NCI-H82 treated with DMSO at 0.1 percent for 48 hours (cell line): ENCODE measurements around the gene SLC29A3.
A peak's percentile ranks its signal among the peaks of the same experiment; 100 is the strongest.
"Not testable (repeated sequence)": the region's sequence is repeated elsewhere in the genome, so short reads cannot be mapped to it uniquely, and the experiment has no call there.

Experiments
- DNase-seq: peaks from one replicate; lab custom pipeline; 2025; ENCODE audit not compliant: unreplicated experiment; lab: John Stamatoyannopoulos, UW

Gene SLC29A3

DNA sequence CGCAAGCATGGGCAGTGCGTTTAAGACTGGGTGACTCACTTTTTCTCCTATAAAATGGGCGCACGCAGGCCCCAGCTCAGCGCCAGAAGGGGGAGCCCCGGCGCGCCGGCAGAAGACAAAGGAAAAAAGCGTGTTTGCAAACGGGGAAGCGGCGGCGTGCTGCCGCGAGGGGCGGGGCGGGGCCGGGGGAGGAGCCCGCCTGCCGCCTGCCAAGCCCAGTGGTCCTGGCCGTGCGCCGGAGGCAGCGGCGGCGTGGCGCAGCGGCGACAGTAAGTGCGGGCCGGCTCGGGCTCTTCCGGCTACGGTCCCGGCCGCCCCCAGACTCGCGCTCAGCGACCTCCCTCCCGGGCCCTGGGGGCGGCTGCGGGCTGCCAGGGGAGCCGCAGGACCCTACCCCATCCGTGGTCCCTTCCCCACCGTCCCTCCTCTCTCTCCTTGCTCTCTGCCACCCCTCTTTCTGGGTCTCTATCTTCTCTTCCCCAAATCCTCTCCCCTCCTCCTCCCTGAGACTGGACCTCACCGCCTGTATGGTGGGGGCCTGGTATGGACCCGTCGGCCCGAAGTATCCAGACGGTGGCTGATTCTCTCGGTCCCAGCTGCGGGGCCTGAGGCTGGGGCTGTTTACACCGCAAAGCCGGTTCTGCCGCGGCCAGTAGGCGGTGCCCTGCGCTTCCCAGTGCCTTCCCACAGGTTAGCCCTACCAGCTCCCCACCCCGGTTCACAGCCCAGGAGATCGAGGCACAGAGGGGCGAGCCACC lies at the start of gene SLC29A3:
Gene SLC29A3 (plus strand): TSS at position 218 of the 758 bp plus-strand sequence. CDS start 51 bp downstream, at position 269.
- DNase-seq: peak; percentile 48

GRCh38 chr10:71269301-71270288 lies 49.5 kb upstream of the SLC29A3 start:
- DNase-seq: no peak

DNA sequence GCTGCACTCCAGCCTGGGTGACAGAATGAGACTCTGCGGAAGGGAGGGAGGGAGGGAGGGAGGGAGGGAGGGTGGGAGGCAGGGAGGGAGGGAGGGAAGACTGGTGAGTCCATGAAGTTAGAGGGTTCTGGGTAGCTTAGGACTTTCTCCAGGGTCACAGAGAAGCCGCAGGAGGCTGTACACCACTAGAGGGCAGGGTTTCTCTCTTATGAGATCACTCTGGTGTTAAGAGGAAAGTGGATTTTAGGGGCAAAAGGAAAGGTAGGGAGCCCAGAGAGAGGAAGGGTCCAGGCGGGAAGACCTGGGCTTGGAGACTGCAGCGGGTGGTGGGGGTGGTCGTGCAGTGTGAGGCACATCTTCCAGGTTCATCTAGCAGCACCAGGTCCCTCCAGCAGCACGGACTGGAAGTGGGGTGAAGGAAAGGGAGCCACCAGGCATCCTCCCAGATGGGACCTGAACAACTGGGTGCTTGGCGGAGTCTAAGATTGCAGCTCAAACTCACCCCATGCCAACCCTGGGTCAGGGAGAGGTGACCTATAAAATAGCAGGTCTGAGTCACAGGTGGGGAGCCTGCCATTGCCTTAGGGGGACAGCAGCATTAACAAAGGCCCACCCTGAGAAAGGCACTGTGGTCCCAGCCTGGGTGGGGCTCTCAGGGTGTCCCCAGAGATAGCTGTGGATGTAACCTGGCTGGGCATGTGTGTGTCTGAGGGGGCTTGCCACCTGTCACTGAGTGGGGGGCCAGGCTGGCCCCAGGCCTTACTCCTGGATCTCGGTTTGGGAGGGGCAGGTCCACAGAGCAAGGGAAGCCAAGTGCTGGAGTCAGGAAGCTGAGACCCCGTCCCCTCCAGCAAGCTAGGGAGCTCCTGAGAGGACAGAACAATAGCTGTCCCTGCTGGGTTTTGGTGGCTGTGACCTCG lies 48.5 kb upstream of the SLC29A3 start:
- peak; percentile 40 for DNase-seq

DNA sequence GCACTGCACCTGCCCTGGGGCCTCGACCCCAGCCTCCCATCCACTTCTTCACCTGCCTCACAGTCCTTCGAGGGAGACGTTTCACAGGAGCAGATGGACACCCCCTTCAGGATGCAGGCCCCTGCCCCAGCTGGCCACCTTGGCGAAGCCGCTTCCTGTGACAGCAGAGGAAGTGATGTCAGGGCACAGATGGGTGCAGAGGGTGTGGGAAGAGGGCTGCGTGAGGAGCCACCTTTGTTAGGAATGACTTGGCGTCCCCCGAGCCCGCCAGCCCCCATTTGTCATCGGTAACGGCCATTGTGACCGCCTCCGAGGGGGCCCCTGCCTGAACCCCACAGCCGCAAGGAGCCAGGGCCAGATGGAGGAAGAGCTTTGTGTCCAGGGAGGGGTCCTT lies 47.4 kb upstream of the SLC29A3 start:
- DNase-seq: no peak

- DNase-seq: no peak
Measured at GRCh38 chr10:71272056-71272771, 46.8 kb upstream of the SLC29A3 start.

- DNase-seq: not testable (repeated sequence)
Measured at GRCh38 chr10:71272974-71273373, 46.1 kb upstream of the SLC29A3 start.

GRCh38 chr10:71273506-71273905 lies 45.6 kb upstream of the SLC29A3 start:
- no peak for DNase-seq

DNA sequence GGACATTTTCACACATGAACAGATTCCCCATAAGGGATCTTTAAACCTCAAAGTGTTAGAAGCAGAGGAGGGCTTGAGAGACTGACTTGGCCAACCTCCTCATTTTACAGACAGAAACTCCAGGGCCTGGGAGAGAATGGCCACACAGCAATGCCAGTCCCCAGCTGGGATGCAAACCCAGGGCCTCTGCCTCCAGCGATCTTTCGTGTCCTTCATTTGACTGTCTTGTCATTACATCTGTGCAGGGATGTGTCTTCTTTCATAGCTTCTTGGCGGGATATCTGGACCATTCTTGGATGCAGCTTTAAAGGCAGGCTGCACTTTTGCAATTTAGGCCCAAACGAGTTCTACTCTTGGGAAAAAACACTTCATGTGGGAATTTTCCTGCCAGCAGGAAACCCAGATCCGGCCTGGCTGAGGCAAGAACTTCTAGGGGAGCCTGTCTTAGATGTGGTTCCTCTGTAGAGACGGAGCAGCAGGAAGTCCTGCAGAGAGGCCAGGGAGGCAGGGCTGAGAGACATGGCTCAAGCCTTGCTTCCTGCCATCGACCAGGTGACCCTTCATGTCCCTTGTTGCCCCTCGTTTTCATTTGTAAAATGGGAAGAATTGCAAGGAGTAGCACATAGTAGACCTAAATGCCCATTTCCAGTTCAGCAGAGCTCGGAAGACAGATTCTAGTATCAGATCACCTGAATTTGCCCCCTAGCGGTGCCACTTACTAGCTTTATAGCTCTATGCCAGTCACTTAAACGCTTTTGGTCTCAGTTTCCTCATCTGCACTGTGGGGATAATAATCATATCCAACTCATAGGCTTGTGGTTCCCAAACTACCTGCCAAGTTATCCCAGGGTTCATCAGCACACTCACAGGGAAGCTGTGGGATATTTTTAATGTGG lies 43.9 kb upstream of the SLC29A3 start:
- DNase-seq: no peak

- no peak for DNase-seq
Measured at GRCh38 chr10:71276873-71277272, 42.2 kb upstream of the SLC29A3 start.

- DNase-seq: no peak
Measured at GRCh38 chr10:71277914-71278665, 41.0 kb upstream of the SLC29A3 start.

- DNase-seq: no peak
Measured at GRCh38 chr10:71278691-71279588, 40.1 kb upstream of the SLC29A3 start.

DNA sequence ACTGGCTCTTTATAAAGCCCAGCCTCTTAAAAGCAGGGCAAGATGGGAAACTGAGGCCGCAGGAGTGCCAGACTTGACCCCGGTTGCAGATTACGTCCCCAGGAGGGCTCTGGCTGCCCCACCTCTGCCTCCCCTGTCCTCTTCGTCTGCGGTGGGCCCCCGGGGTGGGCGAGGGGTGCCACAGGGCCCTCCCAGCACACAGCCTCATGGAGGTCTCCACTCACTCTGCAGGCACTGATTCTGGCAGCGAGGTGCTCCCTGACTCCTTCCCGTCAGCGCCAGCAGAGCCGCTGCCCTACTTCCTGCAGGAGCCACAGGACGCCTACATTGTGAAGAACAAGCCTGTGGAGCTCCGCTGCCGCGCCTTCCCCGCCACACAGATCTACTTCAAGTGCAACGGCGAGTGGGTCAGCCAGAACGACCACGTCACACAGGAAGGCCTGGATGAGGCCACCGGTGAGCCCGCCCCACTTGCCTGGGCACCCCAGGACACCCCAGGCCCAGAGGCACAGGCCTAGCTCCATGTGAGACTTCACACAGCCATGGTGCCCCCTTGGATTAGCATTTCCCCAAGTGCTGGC lies 39.4 kb upstream of the SLC29A3 start:
- DNase-seq: no peak

- DNase-seq: no peak
Measured at GRCh38 chr10:71280216-71280615, 38.8 kb upstream of the SLC29A3 start.

DNA sequence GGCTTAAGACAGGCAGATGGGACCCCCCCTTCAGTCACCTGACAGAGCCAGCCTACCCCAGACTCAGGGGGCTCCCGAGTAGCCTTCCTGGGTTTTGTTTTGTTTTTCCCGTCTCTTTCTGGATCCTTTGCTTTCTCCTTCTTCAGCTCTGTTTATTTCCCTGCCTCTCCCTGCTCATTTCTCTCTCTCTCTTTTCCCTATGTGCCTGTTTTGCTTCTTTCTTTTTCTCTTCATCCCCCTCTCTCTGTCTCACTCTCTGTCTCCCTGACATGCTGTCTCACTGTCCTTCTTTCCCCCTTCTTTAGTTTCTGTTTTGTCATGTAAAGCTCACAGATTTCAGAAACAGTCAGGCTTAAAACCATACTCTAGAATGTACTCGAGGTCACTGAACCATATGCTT lies 38.2 kb upstream of the SLC29A3 start:
- DNase-seq: no peak

DNA sequence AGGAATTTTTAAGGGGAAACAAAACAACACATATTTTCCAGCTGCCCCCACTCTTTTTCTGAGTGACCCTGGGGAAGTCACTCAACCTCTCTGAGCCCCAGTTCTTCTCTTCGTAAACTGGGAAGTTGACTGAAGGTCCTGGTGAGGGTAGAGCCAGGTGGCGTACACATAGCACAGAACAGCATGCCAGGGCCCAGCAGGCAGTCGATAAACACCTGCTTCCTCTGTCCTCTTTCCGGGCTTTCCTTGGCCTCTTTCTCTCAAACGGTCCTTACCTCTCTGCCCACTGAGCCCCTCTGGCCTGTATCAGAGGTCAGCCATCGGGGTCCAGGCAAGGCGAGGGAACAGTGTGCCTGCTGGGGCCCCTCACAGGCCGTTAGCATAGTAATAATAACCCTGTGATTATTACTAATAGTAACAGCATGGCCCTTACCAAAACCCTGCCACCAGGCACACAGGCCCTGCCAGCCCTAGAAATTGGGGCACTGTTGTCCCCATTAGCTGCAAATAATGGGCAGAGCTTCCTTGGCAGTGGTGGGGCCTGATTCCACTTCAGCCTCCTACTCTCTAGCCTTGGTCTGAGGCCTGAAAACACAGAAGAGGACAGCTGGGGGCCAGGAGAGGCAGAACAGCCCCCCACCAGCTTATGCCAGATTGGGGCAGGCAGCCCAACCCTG lies 37.3 kb upstream of the SLC29A3 start:
- no peak for DNase-seq

- DNase-seq: no peak
Measured at GRCh38 chr10:71282323-71282680, 36.8 kb upstream of the SLC29A3 start.

- DNase-seq: no peak
Measured at GRCh38 chr10:71283410-71283809, 35.6 kb upstream of the SLC29A3 start.
